NCI-H345 treated with DMSO at 0.1 percent for 48 hours (cell line): ENCODE measurements around the gene MRPL28.
"Not testable (repeated sequence)": the region's sequence is repeated elsewhere in the genome, so short reads cannot be mapped to it uniquely, and the experiment has no call there.

ENCODE experiments used
- DNase-seq: peaks from one replicate; lab custom pipeline; 2025; ENCODE audit not compliant: unreplicated experiment; lab: John Stamatoyannopoulos, UW

Gene MRPL28

DNA sequence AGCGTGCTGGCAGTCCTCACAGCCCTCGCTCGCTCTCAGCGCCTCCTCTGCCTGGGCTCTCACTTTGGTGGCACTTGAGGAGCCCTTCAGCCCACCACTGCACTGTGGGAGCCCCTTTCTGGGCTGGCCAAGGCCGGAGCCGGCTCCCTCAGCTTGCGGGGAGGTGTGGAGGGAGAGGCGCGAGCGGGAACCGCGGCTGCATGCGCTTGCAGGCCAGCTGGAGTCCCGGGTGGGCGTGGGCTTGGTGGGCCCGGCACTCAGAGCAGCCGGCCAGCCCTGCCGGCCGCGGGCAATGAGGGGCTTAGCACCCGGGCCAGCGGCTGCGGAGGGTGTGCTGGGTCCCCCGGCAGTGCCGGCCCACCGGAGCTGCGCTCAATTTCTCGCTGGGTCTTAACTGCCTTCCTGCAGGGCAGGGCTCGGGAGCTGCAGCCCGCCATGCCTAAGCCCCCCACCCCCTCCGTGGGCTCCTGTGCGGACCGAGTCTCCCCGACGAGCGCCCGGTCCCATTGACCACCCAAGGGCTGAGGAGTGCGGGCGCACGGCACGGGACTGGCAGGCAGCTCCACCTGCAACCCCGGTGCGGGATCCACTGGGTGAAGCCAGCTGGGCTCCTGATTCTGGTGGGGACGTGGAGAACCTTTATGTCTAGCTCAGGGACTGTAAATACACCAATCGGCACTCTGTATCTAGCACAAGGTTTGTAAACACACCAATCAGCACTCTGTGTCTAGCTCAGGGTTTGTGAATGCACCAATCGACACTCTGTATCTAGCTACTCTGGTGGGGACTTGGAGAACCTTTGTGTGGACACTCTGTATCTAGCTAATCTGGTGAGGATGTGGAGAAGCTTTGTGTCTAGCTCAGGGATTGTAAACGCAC lies 29.0 kb downstream of the MRPL28 start:
- not testable (repeated sequence) for DNase-seq

DNA sequence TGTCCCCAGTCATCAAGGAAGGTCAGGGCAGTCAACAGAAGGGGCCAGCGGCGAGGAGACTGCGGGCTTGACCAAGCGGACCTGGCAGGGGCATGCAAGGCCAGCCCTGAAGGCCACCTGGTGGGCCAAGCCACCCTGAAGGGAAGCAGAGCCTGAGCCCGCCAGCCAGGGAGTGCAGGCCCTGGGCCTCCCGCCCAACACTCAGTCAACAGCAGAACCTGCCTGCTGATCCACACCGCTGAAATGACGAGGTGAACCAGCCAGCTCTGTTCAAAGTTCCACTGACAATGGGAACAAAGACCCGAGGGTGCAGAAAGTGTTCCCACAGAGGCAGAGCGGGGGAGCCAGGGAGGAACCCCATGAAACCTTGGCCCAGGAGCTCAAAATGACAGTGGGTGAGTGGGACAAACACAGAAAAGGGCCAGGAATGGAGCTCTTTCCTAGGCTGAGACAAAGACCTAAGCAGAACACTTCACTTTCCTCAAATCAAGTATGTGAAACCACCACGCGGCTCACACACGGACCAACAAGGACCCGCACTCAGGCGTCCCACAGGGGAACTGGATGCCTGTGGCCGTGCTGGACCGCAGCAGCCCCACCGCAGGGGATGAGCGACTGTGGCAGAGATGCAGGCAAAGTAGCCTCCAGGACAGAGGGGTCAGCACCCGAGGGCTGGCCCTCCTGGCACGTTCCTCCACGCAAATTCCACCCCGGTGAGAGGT lies 29.8 kb downstream of the MRPL28 start:
- no peak for DNase-seq

DNA sequence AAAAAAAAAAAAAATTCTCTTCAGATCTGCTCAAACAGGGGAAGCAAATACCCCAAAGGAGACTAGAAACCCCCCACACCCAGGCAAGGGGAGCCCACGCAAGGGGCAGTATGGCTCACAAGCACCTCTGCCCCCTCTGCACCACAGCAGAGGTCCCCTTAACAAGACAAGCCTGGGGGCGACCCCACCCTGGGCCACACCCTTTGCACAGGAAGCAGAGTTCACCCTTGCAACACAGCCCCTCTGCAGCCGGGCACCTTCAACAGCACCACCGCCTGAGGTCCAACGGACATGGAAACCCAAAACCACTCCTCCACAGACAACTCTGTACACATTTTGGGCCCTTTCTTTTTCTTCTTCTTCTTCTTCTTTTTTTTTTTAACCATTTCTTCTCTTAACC lies 30.7 kb downstream of the MRPL28 start:
- DNase-seq: no peak

DNA sequence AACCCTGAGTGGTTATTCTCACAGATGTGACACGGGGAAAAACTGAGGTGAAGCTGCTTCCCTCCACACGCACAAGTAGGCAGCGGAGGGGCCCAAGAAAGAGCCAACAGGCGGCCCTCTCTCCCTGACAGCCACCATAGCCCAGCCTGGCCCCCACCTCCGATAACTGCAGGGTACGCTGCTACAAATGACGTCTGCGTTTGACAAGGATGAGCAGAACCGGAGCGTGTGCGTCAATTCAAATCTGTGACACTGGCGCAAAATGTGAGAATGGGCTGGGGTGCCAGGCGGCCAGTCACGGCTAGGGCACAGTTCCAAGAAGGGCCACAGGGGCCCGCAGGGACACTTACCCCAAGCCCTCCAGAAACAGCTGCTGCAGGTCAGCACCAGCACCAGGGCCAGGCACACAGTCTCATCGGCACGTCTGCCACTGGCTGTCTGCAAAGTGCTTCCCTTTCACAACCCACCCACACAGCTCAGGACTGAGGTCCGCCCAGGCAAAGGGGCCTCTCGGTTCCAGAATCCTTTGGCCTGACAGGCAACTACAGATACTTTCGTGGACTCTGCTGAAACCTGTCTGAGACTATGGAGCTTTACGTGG lies 32.3 kb downstream of the MRPL28 start:
- DNase-seq: no peak

DNA sequence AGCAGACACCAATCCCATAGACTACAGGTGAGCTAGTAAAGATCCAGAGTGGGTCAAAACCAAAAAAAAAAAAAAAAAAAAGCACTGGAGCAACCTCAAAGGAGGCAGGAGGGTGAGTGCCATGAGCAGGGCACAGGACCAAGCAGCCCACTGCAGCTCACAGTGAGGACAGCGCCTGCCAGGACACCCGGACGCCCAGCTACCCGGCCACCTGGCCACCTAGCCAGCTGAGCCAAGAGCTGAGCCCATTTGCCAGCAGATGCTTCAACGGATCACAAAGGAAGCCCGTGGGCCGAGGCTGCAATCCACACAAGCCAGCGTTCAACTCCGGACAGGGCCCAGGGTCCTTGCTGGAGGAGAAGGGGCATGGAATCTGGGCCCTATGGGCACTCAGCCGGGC lies 32.9 kb downstream of the MRPL28 start:
- no peak for DNase-seq

DNA sequence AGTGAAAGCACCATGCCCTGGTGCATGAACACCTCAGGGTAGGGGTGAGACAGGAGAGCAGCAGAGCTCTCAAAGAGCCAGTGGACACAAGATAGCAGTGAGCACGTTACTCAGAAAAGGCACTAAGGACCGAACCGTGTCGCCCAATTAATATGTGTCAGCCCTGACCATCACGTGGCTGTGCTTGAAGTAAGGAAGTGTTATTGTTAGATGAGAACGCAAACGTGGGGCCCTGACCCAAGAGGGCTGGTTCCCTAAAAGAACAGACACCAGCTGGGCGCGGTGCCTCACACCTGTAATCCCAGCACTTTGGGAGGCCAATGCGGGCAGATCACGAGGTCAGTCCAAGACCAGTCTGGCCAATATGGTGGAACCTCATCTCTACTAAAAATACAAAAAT lies 34.1 kb downstream of the MRPL28 start:
- DNase-seq: no peak

DNA sequence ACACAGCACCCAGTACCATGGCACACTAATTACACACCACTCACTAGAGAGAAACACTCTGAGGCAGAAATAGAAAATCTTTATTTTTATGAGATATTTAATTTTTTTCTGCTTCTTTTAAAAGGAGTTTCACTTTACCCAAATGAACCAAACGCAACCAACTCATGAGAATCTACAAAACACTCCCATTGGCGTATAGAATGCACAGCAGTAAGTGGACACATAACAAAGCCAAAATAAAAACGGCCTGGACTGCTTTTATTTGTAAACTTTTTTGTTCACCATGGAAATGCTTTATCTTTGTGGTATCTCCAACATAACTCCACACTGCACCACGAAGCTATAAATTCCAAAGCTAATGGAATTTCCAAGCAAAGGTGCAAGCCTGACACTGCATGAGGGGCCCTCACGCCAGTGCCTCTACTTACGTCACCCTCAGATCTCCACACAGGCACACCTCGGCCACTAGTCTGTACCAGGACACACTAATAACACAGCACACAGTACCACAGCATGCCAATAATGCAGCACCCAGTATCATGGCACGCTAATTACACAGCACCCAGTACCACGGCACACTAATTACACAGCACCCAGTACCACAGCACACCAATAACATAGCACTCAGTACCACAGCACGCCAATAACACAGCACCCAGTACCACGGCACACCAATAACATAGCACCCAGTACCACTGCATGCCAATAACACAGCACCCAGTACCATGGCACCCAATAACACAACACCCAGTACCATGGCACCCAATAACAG lies 35.3 kb downstream of the MRPL28 start:
- DNase-seq: not testable (repeated sequence)

DNA sequence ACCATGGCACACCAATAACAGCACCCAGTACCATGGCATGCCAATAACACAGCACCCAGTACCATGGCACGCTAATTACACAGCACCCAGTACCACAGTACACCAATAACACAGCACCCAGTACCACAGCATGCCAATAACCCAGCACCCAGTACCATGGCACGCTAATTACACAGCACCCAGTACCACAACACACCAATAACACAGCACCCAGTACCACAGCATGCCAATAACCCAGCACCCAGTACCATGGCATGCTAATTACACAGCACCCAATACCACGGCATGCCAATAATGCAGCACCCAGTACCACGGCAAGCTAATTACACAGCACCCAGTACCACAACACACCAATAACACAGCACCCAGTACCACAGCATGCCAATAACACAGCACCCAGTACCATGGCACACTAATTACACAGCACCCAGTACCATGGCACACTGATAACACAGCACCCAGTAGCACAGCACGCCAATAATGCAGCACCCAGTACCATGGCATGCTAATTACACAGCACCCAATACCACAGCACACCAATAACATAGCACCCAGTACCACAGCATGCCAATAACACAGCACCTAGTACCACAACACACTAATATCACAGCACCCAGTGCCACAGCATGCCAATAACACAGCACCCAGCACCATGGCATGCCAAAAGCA lies 36.0 kb downstream of the MRPL28 start:
- DNase-seq: not testable (repeated sequence)

DNA sequence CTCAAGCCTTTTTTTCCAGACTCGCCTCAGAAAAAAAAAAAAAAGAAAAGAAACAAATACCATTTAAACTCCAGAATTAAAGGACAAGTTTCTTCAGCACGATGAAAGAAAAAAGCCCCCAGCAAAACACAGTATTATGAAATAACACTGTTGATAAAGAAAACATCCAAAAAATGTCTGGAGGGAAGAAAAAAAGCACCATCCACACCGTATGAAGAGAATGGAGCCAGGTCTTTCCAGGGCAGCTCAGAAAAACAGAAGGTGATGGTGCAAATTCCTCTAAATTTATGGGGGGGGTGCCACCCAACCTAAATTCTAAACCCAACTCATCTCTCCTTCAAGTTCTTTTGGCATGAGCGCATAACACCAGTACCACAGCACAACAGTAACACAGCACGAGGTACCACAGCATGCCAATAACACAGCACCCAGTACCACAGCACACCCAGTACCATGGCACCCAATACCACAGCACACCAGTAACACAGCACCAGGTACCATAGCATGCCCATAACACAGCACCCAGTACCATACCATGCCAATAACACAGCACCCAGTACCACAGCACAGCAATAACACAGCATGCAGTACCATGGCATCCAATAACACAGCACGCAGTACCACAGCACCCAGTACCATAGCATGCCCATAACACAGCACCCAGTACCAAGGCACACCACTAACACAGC lies 36.8 kb downstream of the MRPL28 start:
- DNase-seq: no peak

DNA sequence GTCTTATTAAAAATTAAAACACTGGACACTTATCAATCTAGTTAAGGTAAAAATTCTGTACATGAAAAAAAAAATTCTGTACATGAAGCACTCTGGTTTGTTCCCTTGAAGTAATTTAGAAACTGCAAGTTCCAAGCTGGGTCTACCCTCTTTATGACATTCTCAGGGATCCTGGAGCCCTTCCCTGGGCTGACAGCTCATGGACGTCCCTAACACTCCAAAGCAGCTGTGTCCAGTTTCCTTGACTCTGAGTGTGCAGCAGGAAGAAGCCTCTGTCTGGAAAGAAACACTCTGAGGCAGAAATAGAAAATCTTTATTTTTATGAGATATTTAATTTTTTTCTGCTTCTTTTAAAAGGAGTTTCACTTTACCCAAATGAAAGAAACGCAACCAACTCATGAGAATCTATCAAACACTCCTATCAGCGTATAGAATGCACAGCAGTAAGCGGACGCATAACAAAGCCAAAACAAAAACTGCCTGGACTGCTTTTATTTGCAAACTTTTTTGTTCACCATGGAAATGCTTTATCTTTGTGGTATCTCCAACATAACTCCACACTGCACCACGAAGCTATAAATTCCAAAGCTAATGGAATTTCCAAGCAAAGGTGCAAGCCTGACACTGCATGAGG lies 39.0 kb downstream of the MRPL28 start:
- not testable (repeated sequence) for DNase-seq

DNA sequence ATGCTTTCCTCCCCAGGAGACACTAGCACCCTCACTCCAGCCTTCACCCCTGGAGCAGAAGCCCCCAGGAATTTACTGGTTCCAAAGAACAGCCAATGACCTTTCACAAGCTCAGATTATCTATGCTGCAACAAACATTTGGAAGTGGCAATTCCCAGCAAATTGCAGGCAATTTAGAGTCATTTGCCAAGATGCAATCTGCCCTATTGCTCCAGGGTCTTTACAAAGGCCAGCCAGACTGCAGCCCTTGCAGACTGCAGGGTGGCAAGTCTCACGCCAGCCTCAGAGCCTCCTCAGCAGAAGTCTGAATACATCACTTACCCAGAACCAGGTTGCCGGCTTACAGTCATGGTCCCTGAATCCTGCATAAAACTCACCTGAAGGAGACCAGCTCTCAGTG lies 39.6 kb downstream of the MRPL28 start:
- no peak for DNase-seq

DNA sequence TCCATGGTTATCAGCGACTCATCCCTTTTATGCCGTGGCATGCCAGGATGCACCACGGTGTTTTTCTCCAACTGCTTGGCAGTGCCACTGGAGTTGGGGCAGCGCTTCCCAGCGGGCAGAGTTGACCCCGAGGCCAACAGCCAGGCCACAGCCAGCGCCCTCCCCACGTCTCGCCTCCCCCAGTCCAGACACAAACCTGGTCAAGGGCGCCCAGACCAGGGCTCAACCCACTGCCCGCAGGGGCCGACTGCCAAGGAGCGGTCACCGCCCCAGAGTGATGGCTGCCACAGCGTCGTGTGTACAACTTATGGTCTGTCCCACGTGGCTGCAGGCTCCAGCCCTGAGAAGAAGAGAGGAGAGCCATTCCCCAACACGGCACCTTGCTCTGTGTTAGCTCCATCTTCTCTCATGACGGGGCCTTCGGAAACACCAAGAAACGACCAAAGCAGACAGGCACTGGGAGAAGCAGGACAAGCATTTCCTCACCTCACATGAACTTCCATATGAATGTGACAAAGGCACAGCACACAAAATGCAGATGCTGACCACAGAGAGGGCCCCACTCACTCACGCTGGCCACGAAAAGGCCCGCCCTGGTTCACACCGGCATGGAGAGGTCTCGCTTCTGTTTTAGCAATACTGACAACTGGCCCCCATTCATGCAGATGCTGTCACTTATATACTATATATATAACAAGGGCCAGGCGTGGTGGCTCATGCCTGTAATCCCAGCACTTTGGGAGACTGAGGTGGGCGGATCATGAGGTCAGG lies 44.8 kb downstream of the MRPL28 start:
- no peak for DNase-seq

DNA sequence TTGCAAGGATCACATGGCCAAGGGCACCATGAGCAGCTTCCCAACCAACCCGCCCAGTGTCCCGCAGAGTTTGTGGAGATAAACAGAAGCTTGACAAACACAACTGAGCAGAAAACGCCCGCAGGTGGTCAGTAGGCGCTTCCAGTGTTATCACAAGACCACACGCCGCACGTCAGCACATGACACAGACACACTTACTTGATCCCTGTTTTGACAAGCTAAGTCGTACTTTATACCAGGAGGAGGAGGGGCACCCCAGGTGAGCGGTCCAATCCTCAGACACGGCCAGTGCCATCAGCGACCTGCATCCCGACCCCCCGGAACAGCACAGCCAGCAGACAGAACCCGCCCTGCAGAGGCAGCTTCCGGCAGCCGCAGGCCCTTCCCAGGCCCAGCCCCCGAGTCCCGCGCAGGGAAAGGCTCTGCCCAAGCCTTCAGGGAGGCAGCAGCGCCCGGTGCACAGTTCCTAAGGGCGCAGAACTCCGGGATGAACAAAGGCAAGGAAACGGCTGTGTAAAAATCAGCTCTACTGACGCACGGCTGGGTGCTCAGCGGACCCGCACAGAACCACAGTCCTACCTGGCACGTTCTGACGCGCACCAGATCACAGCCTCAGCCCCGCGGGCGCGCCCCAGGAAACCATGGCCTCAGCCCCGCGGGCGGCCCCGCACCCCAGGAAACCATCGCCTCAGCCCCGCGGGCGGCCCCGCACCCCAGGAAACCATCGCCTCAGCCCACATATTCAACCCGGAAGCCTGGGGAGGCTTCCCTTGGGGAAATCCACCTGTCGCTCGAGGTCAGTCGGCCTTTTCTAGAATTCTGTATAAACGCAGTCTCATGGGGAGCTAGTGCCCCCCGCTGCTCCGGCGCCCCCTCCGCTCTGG lies 45.6 kb downstream of the MRPL28 start:
- no peak for DNase-seq

DNA sequence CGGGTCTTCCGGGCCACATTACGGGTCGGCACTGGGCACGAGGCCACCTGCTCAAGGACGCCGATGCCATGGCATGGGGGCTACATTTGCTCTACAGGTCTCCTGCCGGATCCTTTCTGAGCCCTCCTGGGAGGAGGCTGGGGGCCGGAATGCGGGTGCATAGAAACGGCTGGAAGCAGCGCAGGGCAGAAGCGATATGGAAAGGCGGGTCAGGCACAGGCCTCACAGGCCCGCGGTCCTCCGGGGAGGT lies 46.2 kb downstream of the MRPL28 start:
- DNase-seq: no peak

DNA sequence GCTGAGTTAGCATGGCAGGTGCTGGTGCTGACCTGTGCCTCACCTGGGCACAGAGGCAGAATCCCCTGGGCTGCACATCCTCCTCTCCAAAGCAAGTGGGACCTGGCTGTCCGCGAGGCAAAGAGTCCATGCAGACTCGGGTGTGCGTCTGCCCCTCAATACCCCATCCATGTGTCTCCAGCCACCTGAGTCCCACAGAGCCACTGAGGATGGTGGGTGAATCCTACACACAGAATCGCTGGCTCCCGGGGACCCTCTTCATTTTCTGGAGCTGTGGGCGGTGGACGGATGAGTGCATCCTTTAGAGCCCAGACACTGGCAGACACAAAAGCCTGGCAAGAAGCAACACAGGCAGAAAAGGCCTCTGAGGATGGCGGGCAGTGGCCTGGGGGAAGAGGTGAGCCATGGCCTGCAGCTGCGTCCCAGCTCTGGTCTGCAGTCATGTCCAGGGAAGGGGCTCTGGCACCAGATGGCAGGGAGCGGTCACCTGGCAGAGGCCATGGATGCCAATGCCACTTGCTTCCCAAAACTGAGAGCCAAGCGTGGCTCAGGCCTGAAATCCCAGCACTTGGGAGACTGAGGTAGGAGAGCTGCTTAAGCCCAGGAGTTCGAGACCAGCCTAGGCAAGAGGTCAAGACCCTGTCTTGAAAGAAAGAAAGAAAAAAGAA lies 47.7 kb downstream of the MRPL28 start:
- no peak for DNase-seq

DNA sequence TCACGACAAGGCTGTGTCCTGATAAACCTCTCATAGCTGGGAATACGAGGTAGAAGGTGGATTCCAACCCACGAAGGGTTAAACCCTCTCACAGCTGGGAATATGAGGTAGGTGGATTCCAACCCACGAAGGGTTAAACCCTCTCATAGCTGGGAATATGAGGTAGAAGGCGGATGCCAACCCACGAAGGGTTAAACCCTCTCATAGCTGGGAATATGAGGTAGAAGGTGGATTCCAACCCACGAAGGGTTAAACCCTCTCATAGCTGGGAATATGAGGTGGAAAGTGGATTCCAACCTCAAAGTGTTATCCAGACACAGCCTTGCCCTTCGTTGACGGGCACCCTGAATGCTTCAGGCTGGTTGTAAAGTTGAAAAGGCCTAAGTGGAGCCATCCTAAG lies 48.8 kb downstream of the MRPL28 start:
- DNase-seq: no peak

DNA sequence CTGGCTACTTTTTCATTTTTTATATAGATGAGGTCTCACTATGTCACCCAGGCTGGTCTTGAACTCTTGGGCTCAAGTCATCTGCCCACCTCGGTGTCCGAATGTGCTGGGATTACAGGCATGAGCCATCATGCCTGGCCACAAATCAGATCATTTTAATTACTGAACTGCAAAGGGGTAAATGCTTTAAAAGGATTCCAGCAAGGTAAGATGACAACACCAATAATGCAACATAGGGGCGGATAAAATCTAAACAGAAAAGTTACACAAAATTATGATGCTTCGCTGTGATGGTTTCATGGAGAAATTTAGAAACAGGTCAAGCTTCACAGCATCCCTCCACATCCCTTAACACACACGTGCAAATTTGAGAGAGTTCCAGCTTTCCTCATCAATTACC lies 50.1 kb downstream of the MRPL28 start:
- no peak for DNase-seq

DNA sequence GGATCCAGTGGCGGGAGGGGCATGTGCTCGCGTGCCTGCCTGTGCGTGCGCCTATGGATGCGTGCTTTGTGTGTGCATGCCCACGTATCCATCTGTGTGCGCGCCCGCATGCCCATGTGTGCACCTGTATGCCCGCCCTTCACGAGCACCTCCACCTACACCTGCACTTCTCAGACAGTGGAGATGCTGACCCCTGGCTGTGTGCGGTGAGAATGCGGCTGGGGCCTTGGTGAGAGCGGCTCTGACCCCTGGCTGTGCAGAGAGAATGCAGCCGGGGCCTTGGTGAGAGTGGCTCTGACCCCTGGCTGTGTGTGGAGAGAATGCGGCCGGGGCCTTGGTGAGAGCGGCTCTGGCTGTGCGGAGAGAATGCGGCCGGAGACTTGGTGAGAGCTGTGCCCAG lies 51.7 kb downstream of the MRPL28 start:
- DNase-seq: no peak
